GM21717 (cell line): Measurements from ENCODE around the gene SNX5.
"Not testable (repeated sequence)": the region's sequence is repeated elsewhere in the genome, so short reads cannot be mapped to it uniquely, and the experiment has no call there.

Source experiments
- ATAC-seq: cut with Tn5 transposase; IDR thresholded peaks from one replicate; pipeline ENCODE4 v1.9.1; 2021; ENCODE audit warnings: mild to moderate bottlenecking, moderate library complexity; ENCODE audit not compliant: unreplicated experiment

Gene SNX5

DNA sequence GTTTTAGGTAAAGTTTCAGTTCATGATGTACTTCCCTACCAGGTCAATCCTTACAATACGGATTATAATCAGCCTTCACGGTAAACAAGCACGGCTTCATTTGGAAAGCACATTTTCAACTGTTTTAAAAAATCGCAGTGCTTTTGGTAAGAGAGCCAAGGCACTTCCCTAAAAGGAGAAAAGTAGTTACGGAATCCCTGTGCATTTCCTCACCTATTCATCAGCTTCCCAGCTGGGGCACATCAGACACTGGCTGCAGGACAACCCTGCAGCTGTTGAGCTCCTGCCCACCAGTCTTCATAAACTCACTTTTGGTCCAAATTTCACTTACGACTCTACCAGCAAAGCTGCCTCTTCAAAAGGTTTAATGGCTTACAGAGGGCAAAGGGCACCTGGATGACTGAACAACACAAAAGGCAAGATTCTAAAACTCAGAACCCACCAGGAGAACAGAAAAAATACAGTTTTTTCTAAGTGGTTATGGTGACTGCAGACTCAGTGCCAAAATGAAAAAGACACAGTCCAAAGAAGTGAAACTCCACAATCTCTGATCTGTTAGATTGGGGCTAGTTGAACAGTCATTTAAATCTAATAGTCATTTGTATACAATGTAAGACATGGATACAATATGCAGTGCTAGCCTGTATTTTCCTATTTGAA is 7.5 kb downstream of the SNX5 start:
- ATAC-seq: no peak

DNA sequence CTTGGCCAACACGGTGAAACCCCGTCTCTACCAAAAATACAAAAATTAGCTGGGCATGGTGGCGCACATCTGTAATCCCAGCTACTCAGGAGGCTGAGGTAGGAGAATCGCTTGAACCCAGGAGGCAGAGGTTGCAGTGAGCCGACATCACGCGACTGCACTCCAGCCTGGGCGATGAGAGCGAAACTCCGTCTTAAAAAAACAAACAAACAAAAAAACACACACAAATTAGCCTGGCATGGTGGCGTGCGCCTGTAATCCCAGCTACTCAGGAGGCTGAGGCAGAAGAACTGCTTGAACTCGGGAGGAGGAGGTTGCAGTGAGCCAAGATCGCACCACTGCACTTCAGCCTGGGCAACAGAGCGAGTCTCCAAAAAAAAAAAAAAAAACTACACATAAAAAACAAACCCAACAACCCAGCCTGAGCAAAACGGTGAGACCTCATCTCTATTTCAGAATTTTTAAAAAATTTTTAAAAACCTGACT is 8.2 kb downstream of the SNX5 start:
- ATAC-seq: not testable (repeated sequence)

DNA sequence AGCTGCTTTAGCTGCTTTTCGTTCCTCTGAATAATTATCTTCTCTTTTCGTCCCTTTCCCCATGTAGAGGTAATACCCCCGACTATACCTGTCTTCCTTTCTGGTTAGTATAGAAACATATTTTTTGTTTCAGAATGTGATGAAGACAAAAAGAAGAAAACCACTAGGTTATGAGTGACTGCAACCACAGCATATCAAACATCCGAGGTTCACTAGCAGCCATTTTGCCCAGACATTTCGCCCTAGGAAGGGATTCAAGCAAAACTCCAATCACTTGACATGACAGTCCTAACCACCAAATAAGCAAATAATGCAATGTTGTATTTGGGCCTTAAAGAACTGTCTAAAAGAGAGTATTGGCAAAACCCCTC is 9.4 kb downstream of the SNX5 start:
- ATAC-seq: no peak

DNA sequence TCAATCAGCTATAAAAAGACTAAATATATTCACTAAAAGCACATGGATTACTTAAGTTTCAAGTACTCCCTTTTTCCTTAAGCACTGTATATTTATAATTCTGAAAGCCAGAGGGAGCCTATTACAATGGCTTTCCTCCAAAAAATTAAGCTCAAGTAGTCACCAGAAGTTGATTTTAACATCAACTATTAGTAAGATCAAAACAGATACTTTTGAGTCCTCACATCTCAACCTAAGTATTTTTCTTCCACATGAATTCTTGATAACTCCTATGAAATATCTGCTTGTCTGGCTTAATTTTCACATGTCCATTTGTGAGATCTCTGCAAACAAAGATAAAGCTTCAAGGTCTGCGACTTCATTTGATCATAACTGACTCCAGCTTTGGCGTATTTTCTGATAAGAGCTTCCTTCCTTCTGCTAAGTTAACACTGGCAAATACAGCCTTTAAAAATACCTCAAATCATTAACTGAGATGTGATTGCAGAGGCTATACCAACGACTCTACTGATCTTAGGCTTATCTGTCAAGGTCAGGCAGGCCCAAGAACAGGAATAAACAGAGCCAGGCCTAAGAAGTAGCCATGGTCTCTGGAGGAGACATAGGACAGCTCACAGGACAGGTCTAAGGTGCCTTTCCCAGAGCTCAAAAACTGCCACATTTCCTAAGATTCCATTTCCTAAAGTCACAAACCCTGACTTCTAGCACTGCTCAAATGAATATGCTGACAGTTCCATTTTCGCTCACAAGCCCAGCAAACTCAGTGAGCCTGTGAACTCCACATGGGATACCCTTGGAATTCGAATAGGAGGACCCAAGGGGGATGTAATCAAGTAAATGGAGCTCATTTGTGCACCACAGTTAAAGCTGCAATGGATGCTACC is 10.0 kb downstream of the SNX5 start:
- ATAC-seq: no peak

DNA sequence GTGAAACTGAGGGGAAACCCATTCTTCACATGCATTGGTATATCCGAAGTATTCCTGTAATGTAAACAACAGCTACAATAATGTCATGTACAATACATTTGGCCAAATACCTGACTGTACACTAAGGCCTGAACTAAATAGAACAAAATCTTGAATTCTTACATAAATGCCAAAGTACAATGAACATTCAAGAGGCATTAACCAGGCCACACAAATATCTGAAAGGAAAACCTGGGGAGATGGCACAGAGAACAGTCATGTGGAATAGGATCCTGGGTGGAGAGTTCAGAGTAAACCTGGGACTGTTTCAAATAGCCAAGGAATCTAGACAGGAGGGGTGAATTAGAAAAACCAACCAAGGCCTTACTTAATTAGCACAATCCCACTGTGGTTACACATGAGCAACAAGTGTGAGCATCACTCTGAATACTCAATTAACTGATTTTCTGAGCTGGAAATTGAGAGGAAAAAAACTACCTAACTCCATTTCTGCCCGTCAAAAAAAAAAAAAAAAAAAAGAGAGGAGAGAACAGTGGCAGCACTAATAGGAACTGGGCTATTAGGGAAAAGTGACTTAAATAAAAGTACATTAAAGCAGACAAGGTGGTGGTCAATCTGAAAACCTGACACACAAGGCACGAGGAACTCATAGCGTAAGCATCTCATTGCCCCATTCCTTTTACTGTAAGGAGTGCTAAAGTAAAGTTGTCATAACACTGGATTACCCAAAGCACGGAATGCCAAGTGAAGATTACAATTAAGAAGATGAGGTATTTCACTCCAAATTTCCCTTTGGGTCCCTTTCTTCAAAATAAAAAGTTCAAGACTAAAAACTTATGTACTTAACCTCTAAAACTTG is 10.9 kb downstream of the SNX5 start:
- no peak for ATAC-seq

DNA sequence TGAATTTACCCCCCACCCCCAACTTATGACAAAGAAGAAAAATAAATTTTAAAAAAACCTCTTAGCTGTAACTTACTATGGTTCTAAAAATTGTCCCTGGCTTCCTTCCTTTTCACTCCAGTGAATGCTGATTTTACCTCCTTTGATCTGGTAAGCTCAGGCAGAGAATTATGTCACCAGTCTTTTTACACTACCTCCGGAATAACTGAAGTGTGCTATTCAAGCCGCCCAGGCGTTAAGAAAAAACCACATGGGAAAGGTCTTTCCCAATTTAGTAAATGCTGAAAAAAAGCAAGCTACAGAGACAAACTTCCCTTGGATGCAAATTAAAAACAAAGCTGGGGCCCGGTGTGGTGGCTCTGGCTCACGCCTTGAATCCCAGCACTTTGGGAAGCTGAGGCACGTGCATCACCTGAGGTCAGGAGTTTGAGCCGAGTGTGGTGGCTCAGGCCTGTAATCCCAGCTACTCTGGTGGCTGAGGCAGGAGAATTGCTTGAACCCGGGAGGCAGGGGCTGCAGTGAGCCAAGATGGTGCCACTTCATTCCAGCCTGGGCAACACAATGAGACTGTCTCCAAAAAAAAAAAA is 12.4 kb downstream of the SNX5 start:
- ATAC-seq: no peak

DNA sequence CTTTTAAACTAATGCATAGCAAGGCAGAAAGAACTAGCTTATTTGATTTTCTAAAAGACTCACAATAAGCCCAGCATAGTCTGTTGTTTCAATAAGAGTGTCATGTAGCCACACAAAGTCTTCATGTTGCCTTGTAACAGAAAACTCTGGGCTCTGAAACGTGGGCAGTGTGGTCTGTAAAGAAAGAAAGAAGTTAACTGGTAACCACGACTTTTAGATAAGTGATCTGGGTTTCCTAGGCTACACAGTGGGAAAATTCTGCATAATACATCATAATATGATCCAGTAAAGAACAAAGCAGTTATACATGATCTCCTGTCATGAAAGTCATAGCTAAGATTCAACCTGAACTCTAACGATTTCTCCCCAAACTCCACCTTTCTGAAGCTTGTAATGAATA is 13.3 kb downstream of the SNX5 start:
- ATAC-seq: no peak

DNA sequence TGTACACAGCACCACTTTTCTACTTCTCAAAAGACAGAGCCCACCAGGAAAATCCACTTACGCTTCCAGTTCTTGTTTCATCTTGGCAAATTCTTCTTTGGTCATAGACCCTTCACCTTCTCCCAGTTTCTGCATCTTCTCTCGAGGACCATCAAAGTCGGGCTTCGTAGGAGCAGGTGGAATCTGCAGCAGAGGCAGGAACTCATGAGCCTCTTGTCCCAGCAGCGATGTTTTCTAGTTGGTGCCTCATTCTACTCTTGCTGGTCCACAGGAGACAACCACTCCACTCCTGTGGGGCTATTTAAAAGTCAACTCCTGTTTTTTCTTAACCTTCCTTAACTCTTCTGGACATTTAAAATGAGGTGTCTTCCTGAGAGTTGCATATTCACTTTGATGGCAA is 14.7 kb downstream of the SNX5 start:
- ATAC-seq: no peak

DNA sequence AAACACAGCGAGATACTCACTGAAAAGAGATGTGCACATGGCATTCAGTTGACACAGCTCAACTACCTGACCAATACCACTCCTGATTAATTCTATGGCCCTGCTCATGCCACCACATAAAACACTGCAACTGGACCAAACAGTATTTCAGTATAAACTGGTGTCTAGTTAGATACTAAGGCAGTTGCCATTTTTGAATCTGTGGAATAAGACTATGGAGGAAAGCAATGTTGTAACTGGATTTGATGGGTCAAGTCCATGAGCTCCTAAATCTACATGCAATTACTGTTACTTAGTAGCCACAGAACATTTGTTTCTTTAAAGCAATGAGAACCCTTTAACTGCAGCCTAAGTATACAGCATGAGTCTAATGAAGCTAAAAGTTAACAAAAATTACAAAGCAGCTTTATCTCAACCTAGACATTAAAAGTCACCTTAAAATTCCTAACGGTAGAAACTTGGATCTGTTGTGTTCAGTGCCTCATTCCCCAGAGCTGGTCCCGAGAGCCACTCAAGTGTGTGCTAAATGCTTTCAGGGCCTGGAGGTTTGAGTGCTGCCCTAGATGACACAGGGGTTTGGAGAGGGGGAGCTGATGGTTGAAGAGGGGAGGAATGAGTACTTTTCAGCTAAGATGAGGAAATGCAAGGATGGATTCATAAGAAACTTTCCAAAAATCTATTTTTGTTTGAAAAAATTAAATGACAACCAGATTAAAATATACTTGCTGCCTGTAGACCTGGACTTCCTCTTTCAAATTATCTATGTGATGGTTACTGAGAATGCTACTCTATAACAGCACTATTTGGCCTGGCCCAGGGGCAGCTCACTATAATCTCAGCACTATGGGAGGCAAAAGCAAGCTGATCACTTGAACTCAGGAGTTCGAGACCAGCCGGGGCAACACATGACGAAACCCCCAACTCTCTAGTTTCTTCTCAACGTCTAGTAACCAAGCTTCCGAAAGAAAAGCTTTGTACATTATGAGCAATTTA is 15.6 kb downstream of the SNX5 start:
- ATAC-seq: no peak

DNA sequence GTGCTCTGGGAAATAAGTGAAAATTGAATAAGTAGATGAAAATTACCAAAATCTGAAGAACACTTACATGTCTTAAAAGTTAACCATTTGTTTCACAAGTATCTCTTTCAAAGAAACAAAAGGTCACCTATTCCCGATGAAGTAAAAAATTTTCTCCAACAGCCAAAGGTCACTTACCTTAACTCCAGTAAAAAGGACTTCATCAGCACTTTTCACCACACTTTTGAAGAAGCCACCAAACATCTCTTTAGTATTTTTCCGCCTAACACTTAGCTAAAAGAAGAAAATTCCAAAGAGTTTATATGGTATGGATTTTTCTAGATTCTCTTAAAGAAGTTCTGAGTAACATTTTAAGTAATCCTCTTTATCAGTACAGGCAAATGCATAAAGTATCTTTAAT is 17.3 kb downstream of the SNX5 start:
- no peak for ATAC-seq

DNA sequence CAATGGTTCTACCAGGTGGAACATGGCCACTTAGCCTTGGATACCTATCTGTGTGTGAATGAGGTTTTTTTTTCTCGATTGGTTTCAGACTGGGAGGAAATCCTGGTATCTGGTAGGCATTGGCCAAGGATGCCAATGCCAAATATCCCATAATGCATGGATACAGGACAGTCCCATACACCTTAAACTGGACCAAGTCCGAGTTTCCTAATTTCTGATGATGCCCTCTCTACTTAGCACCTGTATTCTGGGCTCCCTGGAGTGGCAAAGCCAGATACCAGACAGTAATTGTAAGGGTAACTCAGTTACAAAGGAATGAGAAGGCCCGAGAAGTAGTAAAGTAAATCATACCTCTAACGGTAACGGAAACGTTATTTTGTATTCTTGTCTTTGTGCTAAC is 17.9 kb downstream of the SNX5 start:
- no peak for ATAC-seq

DNA sequence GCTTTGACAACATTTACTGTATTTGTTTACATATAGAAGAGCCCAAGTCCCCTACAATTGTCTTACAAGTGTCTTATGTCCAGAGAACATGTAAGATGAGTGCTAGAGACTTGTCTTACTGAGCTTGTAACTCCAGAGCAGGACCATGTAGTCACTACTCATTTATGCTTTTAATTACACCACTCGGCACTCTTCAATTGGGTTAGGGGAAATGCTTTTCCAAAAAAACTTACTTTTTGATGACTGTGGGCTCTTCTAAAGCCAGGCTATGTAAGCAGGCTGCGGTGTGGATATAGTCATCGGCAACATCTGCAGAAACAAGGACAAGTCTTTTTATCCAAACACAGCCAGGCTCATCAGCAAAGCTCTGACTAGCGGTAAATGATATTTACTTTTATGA is 18.7 kb downstream of the SNX5 start:
- ATAC-seq: no peak

DNA sequence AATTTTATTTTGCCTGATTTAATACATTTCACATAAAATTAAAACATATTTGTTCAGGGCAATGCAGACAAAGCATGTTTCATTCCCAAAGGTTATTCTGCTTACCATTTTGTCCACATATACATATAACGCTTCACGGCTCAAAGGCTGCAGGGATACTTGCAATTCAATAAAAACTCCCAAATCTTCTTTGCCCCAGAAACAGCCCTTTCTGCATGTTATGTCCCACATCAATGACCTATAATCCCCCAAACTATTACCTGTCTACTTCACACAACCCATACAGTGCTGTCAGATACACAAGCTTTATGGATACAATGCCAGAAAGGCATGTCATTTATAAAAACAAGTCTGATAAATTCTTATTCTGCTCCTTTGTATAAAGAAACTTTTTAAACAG is 20.2 kb downstream of the SNX5 start:
- ATAC-seq: no peak

DNA sequence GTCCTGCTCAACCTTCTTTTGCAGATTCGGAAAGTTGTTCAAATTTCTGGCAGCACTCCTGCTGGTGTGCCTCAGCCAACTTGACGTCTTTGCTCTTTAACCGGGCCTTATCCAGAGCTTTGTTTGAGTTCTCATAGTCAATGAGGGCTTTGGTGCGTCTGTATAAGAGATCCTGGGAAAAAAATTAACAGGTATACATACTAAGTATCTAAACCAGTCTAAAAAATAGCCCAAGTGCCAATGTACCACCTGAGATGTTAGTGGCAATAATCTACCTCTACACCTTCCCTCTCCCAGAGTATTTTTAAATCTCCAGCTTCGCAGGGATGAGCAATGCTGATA is 21.1 kb downstream of the SNX5 start:
- no peak for ATAC-seq

DNA sequence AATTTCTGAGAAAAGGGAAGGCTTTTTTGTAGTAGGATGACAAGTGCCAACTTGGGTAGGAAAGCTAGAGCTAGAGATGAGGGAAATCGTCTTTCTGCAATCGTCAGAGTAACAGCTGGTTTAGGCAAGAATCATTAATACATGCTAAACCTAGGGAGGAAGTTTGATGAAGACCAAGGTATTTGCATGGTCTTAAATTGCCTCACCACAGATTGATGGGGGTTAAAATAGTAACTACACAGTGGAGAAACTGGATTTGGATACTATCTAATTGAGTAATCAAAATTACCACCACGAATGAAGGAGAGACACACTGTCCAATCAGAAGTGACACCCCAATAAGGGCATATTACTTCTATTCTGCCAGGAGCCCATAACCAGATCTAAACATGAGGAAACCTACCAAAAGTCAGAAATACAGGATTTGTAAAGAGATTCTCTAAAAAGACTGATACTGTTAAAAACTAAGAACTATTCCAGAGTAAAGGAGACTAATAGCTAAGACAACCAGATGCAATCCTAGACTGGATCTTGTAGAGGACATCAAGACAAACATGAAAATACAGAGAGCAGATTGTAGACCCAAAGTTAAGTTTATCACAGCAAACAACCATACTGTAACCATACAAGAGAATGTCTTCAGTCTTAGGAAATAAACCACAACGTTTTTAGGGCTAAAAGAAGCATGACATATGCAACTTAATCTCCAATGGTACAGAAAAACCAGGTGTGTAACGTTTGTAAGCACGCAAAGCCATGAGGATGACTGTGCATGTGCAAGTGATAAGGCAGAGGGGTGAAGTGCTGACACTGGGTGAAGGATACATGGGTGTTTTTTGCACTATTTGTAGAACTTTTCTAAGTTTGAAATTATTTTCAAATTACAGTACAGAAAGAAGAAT is 21.8 kb downstream of the SNX5 start:
- ATAC-seq: no peak

DNA sequence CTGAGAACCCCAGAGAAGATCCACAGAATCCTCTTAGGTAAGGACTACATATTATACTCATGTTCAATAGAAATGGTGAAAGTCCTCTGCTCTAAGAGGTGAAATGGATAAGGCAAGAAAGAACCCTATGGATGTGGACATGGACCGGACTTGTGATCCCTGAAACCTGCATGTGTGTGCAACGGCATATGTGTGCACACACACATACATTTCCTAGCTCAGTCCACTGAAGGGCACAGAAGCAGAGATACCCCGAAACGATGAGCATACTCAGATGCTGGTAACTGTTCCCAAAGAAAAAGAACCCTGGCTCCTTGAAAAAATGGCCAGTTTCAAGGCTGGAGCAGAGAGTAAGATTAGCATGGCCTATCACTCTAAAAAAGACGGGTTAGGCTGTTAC is 22.6 kb downstream of the SNX5 start:
- ATAC-seq: no peak

DNA sequence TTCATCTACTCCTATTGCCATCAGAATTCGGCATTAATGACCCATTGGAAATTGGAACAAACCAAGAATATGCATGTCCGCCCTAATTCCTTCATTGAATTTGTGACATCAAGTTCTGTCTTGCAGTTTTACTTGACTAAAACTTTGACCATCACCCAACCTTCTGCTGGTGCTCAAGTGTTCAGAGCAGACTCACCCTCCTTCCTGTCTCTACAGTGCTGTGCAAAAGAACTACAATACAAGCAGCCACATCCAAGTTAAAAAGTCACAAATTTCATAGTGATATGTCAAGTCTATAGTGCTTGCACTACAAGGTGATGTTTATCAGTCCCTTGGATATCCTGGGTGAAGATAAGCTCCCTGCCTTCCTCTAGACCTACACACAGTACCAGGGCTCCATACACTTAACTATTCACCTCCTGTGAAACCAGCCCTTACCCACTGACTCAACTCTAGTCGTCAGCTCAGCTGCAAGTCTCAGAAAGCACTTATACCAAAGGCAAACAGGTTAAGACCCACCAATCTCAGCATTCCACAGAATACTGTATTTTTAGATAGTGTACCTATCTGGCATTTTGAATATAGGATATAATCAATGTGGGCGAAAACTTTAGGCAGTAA is 23.6 kb downstream of the SNX5 start:
- ATAC-seq: no peak

DNA sequence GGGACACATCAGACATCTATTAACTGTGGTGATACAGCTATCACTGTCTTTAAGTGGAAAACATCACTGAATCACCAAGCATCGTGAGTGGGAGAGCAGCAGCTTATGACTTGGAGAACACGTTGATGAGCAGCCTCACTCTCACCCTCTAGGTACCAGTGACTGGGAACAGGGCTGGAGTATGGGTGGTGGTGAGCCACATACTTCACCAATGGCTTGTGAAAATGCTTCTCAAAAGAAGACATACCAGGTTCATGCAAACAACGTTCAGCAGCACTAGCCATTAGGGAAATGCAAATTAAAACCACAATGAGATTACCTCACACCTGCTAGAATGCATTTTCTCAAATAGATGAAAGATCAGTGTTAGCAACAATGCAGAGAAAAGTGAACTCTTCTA is 25.3 kb downstream of the SNX5 start:
- ATAC-seq: peak; percentile 62

DNA sequence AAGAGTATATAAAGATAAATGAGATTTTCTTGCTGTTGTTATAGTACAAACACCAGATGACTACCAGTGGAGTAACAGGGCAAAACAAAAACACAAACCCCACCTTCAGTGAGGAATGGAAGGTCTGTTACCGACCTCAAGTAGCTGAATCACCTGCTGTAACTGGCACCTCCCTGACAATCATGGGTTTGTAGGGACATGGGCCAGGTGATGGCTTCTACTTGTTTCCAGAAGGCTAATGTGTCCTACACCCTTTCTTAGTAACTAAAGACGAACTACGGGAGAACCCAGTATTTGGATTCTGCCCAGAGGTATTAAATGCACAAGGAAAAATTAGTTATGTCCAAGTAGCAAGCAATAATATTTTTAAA is 26.8 kb downstream of the SNX5 start:
- ATAC-seq: no peak
